NCI-H460 (cell line): ENCODE data around the gene FAM114A2. TPM values are rescaled to one million over a fixed set of nuclear protein-coding genes. Genes with fewer than 3 reads are reported as not detected.
"Not testable (repeated sequence)": the region's sequence is repeated elsewhere in the genome, so short reads cannot be mapped to it uniquely, and the experiment has no call there.

Experiments
- DNase-seq: peaks from one replicate; pipeline ENCODE4 v3.0.0-alpha.2; 2016; ENCODE audit warnings: low read depth; ENCODE audit errors: extremely low read depth
- total RNA-seq: library from RNA; depleted of rRNA; stranded (reverse); fragments of >200 nt; shearing (Covaris generic); gene quantifications from 2 replicates; pipeline ENCODE4 v1.2.3, GENCODE V29; 2014

FAM114A2 gene
- total RNA-seq, 1 experiment from 2014 or later = 21.3 TPM

DNA sequence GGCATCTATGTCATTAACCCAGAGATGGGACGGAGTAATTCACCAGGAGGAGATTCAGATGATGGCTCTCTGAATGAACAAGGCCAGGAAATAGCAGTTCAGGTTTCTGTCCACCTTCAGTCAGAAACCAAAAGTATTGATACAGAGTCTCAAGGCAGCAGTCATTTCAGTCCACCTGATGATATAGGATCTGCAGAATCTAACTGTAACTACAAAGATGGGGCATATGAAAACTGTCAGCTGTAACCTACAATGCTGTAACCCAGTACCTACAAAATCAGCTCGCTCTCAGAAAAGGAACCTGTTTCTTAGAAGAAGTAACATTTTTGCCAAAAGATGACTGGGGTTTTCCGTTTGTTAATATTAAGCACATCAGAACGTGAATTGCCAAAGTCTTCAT is 14.8 kb upstream of the FAM114A2 start:
- DNase-seq = no peak

DNA sequence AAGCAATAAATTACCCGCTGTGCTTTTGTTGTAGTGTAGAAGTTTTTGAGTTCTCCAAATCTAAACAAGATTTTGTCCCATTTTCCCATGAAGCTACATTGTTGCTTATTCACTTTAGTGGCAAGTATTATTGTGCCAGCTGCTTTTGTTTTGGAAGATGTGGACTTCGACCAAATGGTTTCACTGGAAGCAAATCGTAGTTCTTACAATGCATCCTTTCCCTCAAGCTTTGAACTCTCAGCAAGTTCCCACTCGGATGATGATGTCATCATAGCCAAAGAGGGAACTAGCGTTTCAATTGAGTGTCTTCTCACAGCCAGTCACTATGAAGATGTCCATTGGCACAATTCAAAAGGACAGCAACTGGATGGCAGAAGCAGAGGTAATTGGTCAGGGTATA is 10.9 kb upstream of the FAM114A2 start:
- DNase-seq = no peak

DNA sequence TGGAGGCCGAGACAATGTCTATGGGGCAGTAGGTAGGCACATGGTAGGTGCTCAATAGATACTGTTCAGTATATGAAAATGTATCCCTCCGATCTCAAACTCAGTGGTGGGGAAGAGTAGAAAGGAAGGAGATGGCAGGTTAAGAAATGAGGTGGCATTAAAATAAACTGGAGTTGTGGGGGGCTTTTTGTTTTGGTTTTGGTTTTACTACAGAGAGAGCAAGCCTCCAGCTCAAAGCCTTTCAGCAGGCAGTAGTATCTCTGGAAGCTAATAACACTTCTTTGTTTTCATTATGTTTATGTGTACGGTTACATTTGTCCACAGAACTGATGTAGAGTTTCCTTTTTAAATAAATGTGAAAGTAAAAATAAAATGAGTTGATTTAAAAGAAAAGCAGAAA is 8.6 kb upstream of the FAM114A2 start:
- DNase-seq = no peak

DNA sequence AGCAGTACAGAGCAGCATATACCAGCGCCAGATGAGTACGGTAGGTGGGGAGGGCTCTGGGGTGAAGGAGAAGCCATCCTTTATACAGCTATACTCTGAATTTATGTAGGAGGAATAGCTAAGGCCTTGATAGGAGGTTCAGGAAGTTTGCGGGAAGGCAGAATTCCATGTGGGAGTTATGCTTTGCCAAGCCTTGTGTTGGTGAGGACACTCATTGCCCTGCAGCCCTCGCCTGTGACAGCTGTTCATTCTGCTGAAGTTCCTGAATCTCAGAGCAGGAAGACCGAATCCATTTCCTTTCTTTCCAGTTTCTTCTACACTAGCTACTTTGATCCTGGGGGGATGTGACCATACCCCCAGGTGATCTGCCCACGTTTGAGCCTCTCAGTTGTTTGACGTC is 7.8 kb upstream of the FAM114A2 start:
- DNase-seq = no peak

DNA sequence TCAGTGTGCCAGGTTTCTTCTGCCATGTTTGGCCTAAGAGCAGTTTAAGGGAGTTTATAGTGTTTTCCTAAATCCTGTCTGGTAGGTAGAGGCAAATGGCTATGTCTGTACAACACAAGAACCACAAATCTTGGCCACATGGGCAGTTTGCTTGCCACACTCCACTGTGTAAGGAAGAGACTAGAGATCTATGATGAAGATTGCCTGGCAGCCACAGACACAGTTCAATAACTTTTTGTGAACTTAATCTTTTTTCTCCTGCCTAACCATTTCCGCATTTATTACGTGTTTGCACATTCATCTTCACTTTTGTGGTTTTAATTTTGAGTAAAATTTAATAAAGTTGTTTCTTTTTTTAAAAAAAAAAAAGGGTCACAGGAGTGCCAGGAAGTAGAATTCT is 5.9 kb upstream of the FAM114A2 start:
- no peak for DNase-seq

DNA sequence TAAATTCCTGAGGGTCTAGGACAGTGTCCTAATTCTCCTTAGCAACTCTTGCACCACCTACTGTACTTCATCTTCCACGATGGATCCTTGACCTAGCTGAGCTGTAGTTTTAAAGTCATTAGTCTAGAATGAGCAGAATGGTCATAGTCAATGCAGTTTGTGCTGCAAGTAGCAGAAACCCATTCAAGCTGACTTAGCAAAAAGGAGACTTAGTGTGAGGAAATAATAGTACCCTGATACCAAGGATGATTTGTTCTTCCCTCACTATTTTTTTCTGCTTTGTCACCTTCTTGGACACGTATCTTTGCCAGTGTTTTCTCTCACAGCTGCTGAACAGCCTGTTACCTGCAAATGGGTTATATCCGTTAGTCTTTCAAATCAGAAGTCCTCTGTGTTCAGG is 5.4 kb upstream of the FAM114A2 start:
- no peak for DNase-seq

DNA sequence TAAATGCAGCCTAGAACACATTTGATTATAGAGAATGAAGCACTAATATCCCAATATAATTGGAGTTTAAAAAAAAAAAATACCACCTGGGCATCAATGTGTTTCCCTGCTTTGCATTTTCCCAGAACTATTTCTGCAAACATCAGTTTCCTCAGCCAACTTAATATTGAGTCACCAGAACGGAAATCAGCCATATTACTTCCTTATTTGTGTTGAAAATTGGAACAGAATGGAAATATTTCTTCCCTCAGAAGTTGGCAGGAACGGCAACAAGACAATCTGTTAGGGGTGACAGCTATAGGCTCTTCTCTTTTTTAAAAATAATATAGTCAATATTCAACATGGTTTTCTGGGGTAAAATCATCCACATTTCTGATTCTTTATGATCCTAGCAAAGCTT is 4.1 kb upstream of the FAM114A2 start:
- DNase-seq = no peak

DNA sequence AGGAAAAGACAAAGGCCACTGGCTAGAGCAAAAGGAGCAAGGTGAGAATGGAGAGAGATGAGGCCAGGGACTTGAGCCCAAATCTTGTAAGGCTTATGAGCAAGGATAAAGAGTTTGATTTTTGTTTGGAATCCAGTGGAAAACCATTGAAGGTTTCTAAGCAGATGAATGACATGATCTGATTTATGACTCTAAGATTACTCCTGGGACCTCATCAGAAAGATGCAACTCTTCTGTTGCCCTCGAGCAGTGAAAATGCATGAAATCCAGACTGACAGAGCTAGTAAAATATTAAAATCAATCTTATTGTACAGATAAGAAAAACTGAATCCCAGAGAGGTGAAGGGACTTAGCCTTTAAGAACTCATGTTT is 734 bp upstream of the FAM114A2 start:
- no peak for DNase-seq

DNA sequence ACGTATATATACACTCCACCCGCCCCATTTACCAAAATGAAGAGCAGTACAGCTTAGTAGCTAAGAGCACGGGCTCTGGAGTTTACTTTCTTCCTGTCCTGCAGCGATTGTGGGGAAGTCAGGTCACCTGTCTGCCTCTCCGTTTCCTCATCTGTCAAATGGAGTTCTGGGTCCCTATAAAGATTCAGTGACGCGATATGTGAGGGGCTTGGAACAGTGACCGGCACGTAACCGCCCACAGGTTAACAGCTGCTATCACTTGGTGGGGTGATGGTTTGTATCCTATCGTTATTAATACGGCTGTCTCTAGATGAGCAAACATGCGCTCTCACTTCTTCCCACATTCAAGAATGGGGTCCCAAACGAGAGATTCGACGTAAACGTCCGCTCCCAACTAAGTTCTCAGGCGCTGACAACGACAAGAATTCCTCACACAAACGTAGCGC is 426 bp downstream of the FAM114A2 start:
- no peak for DNase-seq

DNA sequence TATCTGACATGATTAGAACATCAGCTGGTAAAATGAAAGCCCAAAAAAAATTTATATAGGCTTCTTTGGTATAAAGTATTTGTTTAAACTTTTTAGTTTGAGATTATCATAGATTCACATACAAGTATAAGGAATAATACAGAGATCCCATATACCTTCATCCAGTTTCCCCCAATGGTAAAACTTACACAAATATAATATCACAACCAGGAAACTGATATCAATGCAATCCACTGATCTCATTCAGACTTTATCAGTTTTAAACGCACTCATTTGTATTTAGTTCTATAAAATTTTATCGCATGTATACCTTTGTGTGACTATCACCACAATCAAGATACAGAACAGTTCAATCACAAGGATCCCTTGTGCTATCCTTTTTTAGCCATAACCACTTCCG is 3.8 kb downstream of the FAM114A2 start:
- DNase-seq = no peak

DNA sequence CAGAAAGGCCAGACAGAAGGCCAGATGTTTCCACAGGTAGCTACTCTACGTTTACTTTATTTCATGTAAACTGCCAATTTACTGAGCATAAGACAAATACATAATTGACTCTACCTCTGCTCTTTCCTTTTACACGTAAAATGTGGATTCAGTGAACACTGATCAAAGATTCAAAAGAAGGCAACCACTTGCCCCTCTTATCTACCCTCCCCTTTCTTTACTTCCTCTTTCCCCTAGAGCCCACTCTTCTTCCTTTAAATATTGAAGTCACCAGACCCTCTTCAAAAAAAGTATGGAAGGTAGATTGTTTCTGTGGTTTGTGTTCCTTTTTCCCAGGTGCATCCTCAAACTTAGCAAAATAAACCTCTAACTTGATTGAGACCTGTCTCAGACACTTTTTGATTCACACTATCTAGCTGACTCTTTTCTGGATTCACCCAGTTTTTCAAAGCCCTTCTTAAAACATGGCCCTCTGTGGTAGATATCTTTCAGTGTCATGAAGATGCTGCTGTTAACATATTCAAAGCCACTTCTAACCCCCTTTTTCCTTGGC is 6.7 kb downstream of the FAM114A2 start:
- no peak for DNase-seq

DNA sequence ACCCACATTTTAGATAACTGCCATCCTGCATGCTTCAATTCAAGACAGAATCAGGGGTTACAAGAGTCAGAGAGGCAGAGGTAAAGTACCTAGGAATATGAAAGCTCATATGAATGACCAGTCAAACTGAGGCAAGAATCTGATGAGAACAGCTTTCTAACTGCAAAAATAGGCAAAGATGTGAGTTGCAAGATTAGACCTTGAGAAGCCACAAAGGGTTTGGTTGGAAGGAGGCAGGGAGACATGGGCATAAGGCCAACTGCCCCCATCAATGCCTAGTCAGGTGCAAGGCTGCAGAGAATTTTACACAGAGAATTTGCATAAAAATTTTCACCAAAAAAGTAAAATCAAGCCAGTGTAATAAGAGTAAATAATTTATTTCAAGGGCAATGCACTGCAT is 12.8 kb downstream of the FAM114A2 start:
- DNase-seq = no peak

DNA sequence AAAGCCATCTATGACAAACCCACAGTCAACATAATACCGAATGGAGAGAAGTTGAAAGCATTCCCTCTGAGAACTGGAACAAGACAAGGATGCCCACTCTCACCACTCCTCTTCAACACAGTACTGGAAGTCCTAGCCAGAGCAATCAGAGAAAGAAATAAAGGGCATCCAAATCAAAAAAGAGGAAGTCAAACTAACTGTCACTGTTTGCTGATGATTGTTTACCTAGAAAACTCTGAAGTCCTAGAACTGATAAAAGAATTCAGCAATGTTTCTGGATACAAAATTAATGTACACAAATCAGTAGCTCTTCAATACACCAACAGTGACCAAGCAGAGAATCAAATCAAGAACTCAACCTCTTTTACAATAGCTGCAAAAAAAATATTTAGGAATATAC is 19.8 kb downstream of the FAM114A2 start:
- not testable (repeated sequence) for DNase-seq

DNA sequence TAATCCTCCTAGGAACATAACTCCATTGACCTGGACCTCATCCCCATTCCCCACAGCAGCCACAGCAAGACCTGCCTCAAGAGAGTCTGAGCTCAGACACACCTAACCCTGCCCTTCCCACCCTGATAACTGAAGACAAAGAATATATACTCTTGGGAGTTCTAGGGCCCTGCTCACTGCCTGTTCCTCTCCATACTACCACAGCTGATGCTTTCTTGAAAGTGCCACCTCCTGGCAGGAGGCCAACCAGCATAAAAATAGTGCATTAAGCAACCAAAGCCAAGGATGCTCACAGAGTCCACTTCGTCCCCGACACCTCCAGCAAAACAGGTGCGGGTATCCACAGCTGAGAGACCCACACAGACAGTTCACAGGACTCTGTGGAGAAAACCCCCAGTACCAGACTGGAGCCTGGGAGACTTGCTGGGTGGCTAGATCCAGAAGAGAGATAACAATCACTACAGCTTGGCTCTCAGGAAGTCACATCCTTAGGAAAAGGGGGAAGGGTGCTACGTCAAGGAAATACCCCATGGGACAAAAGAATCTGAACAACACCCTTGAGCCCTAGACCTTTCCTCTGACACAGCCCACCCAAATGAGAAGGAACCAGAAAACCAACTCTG is 23.5 kb downstream of the FAM114A2 start:
- DNase-seq = no peak

DNA sequence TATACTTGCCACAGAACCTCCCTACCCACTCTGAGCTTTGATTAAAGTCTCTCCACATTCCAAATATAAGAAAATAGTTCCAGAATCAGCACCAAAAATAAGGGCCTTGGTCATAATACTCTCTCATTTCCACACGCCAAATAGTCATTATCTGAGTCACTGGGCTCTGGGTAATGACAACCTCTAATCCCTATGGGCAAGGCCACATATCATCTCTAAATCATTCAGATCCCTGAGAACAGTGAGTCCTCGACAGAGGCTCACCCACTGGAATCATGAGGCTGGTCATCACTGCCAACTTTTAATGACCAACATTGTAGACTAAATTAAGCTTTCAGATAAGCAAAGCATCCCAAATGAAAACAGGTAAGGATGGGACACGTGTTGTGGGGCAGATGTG is 28.1 kb downstream of the FAM114A2 start:
- no peak for DNase-seq

DNA sequence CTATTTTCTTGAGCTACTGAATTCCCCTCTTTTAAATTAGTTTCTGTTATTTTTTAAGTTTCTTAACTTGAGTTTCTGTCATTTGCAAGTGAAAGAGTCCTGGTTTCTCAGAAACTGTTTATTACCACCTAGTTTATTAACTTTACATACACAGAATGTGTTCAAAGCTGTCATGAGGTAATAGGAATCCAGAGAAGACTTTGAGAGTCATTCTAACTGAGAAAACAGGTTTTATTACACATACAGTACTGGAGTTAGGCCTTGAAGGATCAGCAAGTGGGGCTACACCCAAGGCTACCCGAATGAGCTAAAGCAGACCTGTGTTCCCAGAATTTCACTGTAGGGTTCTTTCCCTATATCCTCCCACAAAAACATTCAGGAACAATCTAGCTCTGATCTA is 33.1 kb downstream of the FAM114A2 start:
- DNase-seq = no peak

DNA sequence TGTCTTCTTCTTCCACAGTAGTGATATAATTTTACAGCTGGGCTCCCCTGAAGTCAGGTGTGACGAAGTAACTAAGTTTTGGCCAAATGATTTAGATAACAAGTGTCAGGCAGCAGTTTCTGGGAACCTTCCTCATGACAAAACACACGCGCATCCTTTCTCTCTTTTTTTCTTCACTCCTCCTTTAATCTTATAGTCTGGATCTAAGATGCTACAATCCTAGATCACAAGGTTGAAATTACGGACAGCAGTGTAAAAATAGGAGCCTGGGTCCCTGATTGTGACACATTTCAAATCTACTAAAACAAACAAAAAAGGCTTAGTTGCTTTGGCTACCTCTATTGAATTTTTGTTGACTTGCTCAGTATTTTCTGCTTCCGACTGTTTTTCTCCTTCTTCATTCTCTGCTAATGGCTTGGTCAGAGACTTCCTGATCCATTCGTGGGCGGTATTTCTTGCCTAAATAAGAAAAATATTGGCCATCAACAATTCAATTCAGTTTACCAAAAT is 36.1 kb downstream of the FAM114A2 start:
- DNase-seq = no peak

DNA sequence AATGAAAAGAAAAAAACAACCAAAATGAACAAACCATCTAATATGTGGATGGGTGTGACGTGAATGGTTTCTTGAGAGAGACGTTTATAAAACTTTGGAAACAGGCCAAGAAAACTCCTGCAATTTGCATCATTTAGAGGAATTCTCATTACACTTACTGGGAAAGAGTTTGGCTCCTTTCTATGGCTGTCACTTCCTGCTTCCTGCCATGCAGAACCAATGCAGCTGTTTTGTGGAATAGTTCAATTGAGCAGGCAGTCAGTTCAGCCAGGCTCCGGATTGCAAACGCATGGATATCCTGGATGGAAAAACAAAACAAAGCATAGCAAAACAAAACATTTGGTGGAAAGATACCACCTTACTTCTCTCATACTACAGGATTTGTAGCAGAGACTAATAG is 36.6 kb downstream of the FAM114A2 start:
- no peak for DNase-seq

DNA sequence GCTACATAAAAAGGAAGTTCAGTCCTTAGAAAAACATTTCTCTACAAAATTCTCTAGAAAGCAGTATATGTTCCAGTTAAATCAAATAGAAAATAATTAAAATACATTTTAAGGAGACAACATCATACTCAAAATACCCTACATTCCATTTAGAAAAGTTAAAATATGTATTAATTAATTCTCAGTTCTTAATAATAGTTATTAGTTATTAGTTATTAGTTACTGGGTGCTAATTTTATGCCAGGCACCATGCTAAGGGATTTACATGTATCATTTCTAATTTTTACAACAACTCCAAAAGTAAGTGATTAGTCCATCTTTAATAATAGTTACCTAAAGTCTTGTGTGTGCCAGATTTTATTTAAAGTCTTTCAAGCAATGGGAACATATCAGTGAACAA is 38.0 kb downstream of the FAM114A2 start:
- DNase-seq = no peak

DNA sequence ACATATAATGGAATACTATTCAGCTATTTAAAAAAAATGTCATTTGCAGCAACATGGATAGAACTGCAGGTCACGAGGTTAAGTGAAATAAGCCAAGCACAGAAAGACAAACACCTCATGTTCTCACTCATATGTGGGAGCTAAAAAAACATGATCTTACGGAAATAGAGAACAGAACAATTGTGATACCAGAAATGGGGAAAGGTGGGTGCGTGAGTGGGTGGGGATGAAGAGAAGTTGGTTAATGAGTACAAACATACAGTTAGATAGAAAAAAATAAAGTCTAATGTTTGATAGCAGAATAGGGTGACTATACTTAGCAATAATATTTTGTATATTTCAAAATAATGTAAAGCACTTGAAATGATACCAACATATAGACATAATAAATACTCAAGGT is 38.7 kb downstream of the FAM114A2 start:
- no peak for DNase-seq

DNA sequence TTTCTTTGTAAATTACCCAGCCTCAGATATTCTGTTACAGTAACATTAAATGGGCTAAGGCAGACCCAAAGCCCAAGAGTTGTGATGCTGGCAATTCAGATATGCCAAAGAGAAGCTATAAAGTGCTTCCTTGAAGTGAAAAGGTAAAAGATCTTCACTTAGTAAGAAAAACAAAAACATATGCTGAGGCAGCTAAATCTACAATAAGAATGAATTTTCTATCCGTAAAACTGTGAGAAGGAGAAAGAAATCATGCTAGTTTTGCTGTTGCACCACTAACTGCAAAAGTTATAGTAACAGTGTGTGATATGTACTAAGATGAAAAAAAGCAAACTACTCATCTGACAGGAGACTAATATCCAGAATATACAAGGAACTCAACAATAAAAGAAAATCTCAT is 39.9 kb downstream of the FAM114A2 start:
- DNase-seq = no peak

DNA sequence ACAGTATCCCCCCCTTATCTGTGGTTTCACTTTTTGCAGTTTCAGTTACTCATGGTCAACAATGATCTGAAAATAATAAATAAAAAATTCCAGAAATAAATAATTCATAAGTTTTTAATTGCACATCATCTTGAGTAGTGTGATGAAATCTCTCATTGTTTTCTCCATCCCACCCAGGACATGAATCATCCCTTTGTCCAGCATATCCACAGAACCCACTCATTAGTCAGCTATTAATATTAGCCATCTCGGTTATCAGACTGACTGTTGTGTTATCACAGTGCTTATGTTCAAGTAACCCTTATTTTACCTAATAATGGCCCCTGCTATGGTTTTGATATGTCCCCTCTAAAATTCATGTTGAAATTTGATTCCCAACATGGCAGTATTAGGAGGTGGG is 40.7 kb downstream of the FAM114A2 start:
- no peak for DNase-seq

DNA sequence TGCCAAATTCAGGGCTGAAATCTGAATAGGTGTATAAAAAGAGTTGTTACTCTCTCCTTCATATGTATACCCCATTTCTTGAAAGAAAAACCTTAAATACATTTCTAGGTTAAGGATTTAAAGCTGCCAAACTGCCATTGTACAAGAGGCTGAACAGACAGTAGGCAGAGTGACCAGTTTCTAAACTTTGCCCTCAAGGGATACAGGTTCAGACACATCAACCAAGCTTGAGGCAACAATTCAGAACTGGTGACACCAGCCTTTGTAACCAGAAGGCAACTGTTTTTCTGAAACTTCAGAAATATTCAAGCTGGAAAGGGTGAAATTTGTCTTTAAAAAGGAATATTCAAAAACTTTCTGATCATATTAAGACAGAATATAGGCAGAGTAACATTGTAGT is 47.5 kb downstream of the FAM114A2 start:
- DNase-seq = no peak
